Sigmoid colon (tissue), 4 donors: ENCODE results near the gene CCDC138.

Experiments used
- CTCF ChIP-seq, 4 experiments: fragments of 450-650 bp in 3 of 4; fragments of 200-600 bp in 1 of 4; IDR thresholded peaks; one replicate each; pipeline ENCODE4 v1.5.1; 2016 to 2019; ENCODE audit warnings: antibody characterized with exemption in 4 of 4, mild to moderate bottlenecking in 3 of 4, moderate library complexity in 2 of 4
- EP300 ChIP-seq, 4 donors: sonication (generic); formaldehyde crosslinking; IDR thresholded peaks; one replicate each; pipeline ENCODE4 v1.6.1; 2017; ENCODE audit warnings: antibody characterized with exemption in 4 of 4
- POLR2A ChIP-seq, 2 donors: fragments of 450-650 bp; IDR thresholded peaks; one replicate each; pipeline ENCODE4 v1.6.1; 2016; ENCODE audit warnings: antibody characterized with exemption in 2 of 2, mild to moderate bottlenecking in 2 of 2, moderate library complexity in 2 of 2
- POLR2AphosphoS5 ChIP-seq, 4 donors: sonication (generic); formaldehyde crosslinking; IDR thresholded peaks; one replicate each; pipeline ENCODE4 v1.6.1; 2017; ENCODE audit warnings: antibody characterized with exemption in 4 of 4

DNA sequence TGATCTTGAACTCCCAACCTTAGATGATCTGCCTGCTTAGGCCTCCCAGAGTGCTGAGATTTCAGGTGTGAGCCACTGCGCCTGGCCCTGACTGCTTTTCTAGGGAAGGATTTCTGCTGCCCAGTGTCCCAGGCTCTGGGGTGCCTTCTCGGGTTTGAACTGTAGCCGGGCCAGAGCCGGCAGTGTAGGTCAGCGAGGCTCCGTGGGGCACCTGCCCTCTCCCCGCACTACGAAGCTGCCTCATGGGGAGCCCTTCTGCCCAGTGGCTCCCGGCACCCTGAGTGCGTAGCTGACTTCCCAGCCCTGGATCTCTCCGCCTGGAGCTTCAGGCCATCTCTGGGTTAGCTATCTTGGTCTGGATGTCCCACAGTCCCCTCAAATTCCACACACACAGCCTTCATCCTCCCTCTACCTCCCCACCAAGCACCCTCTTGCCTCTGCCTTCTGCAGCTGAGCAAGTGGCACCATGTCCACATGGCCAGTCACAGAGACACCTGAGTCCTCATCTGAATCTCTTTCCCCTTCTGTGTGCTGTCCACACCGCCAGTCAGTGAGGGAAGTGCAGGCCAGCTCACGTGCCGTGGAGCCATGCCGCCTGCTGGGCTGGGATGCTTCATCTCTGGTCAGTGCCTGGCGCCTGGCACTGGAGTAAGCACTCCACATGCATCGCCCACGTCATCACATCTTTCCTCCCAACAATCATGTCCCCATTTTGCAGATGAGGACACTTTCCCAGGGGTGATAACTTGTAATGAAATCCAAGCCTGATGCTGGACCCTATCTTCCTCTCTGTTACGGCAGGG lies 133.2 kb downstream of the CCDC138 start:
- TF ChIP-seq CTCF (IDR thresholded peaks at IDR 0.05) (no peak), POLR2A (IDR thresholded peaks at IDR 0.05) (no peak), EP300 (IDR thresholded peaks at IDR 0.05) (no peak), POLR2AphosphoS5 (IDR thresholded peaks at IDR 0.05) (no peak)
